Putamen (tissue), 1 donor: ENCODE data around the gene LONRF2.

Experiments used
- DNase-seq: peaks from one replicate; pipeline ENCODE4 v3.0.0-alpha.2; 2016; ENCODE audit warnings: low spot score

Gene LONRF2

GRCh38 chr2:100301881-100302584, 20.3 kb downstream of the LONRF2 start:
- DNase-seq: no peak

DNA sequence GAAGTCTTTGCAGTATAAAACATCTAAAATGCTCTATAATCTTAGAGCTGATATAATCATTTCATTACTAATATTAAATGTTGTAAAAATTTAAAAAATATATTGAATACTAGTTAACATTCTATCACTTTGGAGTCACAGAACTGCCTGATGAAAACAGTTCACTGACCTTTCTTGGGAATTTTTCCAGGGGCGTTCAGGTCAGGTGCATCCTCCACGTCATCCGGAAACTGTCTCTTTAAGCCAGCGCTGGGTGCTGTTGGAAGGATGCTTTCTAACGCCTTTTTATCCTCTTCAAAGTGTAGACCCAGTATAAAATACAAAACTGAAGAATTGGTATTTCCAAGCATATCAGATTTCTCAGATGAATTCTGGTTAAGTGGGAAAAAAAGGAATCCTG, 22.8 kb downstream of the LONRF2 start:
- DNase-seq: no peak

- DNase-seq: no peak
Observed at GRCh38 chr2:100297511-100297910, 24.8 kb downstream of the LONRF2 start.

DNA sequence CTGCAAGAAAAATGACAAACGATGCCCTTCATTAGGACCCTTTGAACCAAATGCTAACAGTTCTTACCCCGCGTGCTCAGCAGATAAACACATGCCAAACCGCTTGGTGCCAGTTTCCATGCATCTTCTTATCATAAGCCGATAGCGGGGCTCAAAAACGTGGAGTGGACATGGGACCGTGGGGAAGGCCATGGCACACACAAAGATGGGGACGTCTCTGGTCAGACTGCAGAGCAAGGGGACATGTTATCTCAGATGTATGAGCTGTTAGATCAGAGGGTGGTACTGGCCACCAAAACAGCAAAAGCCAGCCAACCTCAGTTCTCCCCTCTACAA, 28.2 kb downstream of the LONRF2 start:
- DNase-seq: no peak

- DNase-seq: no peak
Observed at GRCh38 chr2:100293341-100294161, 28.8 kb downstream of the LONRF2 start.

DNA sequence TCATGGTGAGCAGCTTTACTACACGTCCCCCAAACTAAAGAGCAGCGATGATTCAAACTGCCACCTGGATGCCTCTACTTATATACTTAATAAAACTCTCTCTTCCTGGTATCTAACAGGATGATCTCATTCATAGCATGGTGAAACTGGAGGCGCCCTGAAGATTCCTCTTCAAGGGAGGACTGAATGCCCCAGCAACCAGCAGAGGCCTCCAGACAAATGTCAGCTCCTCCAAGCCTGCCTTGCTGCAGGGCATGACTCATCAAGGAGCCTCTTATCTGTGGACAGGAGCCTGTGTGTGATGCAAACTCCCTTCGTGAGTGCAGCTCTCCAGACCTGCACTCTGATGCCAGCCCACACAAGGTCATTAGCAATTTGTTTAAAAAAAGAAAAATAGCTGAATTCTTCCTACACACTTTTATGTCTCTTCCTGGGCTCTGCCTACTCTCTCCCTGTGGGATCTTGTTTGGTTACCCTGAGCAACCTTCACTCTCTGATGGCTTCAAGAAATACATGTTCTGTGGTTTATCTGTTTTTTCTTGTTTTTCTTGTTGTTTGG, 30.2 kb downstream of the LONRF2 start:
- DNase-seq: peak; percentile 71

DNA sequence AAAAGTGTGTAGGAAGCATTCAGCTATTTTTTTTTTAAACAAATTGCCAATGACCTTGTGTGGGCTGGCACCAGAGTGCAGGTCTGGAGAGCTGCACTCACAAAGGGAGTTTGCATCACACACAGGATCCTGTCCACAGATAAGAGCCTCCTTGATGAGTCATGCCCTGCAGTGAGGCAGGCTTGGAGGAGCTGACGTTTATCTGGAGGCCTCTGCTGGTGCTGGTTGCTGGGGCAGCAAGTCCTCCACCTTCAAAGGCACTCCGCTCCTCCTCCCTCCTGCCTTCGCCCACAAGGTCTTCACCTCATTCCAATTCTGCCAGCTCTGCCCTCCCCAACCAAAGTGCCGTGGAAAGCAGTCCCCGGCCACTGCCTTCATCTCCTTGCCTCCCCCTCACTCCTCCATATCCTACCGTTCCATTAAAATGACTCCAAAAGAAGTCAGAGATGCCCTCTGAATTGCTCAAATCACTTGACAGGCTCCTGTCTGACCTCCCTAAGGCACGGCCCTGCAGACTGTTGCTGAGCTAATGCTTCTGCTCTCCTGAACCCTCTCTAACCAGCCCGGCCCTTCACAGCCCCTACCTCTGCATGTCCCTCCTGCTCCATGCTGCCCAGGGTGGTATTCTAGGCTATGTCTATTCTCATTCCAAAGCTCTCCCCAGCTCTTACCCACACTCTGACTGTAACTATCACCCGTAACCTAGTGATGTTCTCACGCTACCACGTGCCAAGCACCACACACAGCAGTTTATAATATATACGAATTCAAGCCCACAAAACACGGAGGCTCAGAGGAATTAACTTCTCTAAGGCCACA, 30.9 kb downstream of the LONRF2 start:
- peak; percentile 75 for DNase-seq

DNA sequence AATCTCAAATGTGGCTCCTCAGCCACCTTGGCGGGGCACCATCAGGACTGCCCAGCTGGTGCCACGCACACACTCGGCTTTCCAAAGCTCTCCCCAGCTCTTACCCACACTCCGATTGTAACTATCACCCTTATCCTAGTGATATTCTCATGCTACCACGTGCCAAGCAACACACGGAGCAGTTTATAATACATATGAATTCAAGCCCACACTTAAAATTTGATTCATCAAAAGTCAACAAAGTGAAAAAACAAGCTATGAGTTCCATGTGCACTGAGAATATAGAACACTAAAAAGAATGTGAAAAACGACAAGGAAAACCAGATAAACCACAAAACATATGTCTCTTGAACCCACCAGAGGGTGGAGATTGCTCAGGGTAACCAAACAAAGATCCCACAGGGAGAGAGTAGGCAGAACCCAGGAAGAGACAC, 31.6 kb downstream of the LONRF2 start:
- DNase-seq: no peak

- DNase-seq: no peak
Observed at GRCh38 chr2:100289020-100289419, 33.3 kb downstream of the LONRF2 start.

DNA sequence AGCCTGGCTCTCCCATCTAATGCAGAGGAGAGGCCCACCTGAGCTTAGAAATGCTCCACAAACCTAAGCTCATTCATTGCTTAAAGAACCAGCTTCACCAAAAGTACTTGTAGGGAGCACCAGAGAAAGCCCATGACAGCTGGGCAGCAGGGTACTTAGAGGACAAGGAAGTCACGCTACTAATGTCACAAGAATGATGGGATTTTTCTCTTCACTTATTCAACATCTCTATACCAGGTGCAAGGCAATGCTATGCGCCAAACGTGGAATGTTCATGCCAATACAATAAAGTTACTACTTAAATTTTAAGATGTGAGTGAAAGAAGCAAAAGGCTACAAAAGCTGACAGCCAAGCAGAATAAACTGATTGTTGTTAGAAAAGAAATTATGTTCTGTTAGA, 36.0 kb downstream of the LONRF2 start:
- DNase-seq: no peak

- no peak for DNase-seq
Observed at GRCh38 chr2:100285691-100286090, 36.6 kb downstream of the LONRF2 start.

DNA sequence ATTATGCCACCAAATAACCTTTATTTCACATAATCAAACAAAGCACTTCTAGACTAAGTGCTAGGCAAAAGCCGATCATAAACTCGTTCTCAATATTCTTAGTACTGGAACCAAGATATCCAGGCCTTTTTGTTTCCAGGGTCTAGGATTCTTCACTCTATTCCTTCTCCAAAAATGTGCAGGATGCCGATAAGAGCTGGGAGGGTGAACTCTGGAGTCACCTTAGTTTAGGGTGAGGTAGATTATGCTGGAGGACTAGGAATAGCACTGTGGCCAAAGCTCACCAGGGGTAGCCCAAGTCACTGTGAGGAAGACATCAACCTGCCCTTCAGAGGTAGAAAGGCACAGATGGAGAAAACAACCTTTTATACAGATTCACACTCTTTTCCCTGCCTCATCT, 37.3 kb downstream of the LONRF2 start:
- DNase-seq: no peak

DNA sequence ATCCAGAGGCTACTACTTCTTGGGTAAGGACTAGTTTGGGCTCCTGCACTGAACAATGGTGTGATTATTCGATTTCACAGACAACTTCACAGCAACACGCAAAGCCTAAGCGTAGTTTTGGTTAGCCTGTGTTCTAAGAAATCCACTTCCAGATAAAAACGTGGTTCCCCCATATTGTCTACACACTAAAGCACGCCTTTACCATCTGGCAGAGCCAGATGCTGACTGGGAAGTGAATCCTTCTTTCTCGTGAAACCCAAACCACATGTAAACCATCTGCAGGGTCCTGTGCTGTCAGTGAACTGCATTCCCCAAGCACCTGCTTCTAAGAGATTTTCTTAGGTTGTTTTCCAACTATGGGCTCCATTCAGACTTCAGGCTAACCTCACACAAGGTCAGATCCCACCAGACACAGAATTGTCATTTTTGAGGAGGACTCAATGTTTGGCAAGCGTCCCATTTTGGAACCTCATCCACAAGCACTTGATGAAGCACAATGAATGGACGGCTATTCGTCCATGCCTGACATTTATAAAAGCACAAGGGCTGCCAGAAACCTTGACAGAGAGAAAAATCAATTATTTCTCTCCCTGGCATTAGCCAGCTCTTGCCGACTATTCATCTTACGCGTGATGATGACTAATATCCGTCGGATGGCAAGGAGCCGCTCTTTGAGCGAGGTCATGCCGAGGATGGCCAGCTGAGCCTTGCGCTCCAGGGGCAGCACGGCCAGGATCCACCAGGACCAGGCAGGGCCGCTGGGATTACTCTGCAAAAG, 38.4 kb downstream of the LONRF2 start:
- no peak for DNase-seq

- DNase-seq: peak; percentile 87
Observed at GRCh38 chr2:100281521-100282438, 40.5 kb downstream of the LONRF2 start.

DNA sequence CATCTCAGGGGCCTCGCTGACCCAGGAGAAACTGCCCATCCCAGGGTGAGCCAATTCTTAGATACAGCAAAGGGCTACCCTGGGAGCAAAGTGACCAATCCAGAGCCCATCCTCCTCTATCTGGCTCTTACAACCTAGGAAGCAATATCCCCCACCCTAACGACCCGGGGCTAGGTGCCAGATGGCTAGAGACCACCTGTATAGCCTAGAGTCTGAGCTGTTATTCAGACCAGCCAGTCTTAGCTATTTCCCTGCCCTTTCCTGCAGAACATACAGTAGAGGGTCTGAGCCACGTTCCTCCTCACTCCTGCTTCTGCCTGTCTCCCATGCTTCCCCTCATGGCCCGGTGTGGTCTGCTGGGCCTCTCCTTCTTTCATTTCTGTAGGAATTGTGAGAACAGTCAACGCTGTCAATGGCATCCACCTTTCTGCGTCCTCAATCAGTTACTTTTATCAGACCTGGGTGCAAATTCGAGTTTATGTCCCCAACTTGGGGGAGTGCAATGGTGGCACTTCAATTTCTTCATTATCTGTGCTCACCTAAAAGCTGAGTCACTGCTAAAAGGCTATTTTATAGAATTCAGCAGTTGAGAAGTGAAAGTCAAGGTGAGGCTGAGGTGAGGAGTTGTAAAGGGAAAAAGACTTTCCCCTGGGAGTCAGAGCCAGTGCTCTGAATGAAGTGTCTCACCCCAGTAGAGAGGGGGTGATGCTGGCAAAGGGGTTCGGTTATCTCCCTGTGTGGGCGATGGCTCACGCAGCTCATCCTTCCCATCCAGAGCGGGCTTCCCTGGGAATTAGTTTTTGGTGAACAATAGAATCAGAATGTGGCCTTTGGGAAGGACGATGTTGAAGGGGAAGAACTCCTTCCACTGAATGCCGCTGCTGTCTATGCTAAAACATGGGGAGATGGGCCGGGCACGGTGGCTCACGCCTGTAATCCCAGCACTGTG, 42.4 kb downstream of the LONRF2 start:
- no peak for DNase-seq

GRCh38 chr2:100278986-100279385, 43.3 kb downstream of the LONRF2 start:
- DNase-seq: no peak

DNA sequence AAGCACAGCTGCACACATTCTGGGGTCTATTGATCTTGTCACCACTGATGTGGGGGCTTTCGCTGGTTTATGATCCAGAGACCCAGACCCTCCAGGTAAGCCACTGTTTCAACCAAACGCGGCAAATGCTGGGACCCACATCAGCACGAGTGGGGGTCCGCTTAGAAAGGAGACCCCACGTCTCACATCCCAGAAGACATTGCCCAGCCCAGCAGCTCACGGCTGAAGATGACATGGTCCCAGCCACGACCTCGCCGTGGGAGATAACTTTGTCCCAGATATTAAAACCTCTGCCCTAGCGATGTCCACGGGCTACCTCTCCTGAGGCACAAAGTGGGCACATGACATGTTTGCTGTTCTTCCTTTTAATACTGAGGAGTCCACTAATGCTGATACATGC, 43.8 kb downstream of the LONRF2 start:
- no peak for DNase-seq

GRCh38 chr2:100277540-100278207, 44.6 kb downstream of the LONRF2 start:
- DNase-seq: no peak

DNA sequence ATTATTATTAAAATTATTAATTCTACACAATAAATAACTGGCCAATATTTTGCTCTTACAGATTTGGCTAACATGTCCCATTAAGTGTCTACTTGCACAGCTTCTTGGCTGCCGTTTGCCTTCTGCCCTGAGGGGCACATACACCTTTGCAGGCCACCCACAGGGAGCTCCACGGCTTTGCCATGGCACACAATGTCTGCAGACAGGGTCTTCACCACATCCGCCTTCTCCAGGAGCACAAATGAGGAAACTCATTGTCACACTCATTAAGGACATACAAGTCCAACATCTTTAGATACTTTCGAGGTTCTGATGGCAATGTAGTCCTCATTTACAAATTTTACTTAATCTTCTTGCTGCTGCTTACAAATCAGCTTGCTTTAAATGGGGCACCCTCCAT, 45.6 kb downstream of the LONRF2 start:
- DNase-seq: no peak
